ENCODE results near the gene CCDC57.
A peak's percentile ranks its signal among the peaks of the same experiment; 100 is the strongest.

DNA sequence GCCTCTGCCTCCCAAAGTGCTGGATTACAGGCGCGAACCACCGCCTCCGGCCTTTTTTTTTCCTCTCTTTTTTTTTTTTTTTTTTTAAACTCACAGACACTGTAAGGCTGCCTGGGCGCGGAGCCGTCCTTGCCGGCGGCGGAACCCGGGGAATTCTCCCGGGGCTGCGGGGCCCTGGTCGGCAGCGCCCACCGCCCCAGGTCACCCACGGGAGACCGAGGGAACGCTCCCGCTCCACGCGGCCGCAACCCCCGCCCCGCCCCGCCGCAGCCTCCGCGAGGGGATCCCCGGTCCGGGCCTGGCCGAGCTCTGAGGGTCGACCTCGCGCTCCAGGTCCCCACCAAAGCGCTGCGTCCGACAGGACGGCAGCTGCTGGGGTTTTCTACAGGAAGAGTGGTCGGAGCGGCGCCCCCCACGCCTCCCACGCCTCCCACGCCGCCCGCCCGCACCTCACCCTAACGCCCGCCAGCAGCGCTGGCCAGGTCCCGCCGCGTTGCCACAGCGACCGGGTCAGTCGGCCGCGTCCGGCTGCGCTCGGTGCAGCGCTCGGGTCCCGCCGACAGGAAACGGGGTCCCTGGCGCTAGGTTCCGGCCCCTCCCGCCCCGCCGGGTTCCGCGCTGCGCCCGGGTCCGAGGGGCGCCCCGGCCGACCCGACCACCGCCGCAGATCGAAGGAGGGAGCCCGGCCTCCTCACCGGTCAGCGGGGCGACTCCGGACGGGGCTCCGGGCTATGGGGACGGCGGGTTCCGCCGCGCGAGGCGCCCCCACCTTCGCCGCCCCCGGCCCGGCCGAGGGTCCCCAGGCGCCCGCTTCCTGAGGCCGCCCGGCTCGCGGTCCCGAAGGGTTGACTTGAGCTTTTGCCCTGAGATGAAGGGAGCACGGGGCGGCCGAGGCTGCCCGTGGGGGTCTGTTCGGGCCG lies at the start of gene CCDC57:
- TF ChIP-seq TAF1 (IDR thresholded peaks at IDR 0.05; ENCODE audit: borderline replicate concordance, insufficient read depth, low read length), result peak; percentile 83; the same call in 1 of the 2 replicates
- TF ChIP-seq, protein P1, sequence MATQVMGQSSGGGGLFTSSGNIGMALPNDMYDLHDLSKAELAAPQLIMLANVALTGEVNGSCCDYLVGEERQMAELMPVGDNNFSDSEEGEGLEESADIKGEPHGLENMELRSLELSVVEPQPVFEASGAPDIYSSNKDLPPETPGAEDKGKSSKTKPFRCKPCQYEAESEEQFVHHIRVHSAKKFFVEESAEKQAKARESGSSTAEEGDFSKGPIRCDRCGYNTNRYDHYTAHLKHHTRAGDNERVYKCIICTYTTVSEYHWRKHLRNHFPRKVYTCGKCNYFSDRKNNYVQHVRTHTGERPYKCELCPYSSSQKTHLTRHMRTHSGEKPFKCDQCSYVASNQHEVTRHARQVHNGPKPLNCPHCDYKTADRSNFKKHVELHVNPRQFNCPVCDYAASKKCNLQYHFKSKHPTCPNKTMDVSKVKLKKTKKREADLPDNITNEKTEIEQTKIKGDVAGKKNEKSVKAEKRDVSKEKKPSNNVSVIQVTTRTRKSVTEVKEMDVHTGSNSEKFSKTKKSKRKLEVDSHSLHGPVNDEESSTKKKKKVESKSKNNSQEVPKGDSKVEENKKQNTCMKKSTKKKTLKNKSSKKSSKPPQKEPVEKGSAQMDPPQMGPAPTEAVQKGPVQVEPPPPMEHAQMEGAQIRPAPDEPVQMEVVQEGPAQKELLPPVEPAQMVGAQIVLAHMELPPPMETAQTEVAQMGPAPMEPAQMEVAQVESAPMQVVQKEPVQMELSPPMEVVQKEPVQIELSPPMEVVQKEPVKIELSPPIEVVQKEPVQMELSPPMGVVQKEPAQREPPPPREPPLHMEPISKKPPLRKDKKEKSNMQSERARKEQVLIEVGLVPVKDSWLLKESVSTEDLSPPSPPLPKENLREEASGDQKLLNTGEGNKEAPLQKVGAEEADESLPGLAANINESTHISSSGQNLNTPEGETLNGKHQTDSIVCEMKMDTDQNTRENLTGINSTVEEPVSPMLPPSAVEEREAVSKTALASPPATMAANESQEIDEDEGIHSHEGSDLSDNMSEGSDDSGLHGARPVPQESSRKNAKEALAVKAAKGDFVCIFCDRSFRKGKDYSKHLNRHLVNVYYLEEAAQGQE (IDR thresholded peaks at IDR 0.05; ENCODE audit: insufficient read depth in 1 of 2, low read depth in 2 of 2, low read length in 2 of 2), result peak; percentile 7 to 40; a peak in 1 of 4 replicates
- peak; percentile 58; the same call in 1 of the 2 replicates for TF ChIP-seq POLR2AphosphoS5 (IDR thresholded peaks at IDR 0.05; ENCODE audit: low read depth, low read length)
- no peak for TF ChIP-seq SIN3A (IDR thresholded peaks at IDR 0.05; ENCODE audit: borderline replicate concordance, insufficient read depth, low read length)

Data from PFSK-1 (cell line).